GM18951 (cell line): Measurements from ENCODE around the gene CMTM1.

ENCODE experiments used
- POLR2A ChIP-seq: IDR thresholded peaks from 4 replicates; pipeline ENCODE4 v1.6.1; 2011; ENCODE audit warnings: mild to moderate bottlenecking; ENCODE audit not compliant: insufficient read length, insufficient read depth; ENCODE audit errors: extremely low read depth
- in situ Hi-C: fragments of 300-500 bp; cut with MboI; formaldehyde crosslinking; loops from one replicate; pipeline ENCODE4 v1.12.0; 2022; ENCODE audit warnings: low sequenced_read_pairs, mixed read lengths, inconsistent platforms; ENCODE audit not compliant: unreplicated experiment

Gene CMTM1

DNA sequence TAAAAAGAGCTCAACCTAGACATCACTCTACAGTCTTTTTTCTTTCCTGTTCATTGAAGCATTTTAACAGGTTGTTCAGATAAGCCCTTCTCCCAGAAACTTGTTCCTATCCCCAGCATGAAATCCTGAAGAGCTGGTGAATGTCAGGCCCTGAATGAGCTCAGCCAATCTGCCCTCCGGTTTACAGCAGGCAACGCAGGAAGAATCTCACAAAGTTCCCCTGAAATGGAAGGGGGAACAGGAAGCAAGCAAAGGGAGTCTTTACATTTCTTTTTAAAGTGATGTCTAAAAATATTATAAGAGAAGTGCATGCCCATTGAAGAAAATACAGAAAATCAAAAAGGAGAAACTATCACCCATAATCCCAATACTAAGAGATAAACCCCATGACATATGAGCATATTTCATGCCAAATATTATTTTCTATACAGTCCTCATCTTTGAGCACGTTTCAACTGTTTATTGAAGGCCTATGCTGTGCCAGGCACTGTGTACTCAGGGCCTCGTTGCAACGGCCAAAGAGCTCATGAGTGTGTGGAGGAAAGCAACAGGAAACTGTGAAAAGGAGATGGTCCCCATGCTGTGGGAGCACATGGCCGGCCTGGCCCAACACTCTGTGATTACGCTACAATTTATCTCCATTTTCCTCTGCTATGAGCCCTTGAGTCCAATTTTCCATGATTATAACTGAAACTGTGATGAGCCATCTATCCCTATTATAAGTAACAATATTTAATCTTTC lies 22.1 kb upstream of the CMTM1 start:
- in situ Hi-C loops = no loop called here
- TF ChIP-seq POLR2A = no peak

DNA sequence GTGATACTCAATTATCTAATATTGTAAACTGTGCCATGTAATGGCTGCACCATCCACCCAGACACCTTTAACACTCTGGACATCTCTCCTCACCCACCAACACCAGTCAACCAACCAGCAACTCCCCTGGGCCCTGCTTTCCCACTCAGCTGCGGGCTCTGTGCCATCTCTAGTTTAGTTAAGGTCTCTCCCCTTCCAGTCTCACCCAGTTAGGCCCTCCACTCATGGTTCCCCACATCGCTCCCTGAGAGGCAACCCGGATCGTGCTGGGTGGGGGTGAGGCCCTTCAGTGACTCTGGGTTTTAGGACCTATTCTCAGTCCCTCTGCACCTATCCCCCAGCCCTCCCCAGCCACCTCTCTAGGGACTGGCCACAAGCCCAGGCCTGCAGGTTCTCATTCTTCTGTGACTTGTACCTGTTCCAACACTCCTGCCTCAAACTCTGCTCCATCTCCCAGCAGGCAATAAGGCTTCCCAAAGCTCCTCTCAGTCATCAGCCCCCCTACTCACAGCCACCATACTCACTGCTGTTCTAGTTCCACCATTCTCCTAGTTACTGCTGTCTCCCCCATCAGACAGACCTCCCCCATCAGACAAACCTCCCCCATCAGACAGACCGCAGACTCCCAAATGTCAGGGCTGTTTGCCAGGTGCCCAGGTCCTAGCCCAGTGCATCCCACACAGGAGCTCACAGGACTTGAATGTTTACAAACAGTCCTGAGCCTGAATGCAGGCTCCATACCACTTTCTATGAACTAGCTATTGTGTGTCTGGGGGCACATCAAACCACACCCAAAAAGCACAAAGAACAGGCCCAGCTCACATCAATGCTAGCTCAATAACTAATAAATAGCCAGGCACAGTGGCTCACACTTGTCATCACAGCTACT lies 18.9 kb upstream of the CMTM1 start:
- in situ Hi-C loops = no loop called here
- no peak for TF ChIP-seq POLR2A

DNA sequence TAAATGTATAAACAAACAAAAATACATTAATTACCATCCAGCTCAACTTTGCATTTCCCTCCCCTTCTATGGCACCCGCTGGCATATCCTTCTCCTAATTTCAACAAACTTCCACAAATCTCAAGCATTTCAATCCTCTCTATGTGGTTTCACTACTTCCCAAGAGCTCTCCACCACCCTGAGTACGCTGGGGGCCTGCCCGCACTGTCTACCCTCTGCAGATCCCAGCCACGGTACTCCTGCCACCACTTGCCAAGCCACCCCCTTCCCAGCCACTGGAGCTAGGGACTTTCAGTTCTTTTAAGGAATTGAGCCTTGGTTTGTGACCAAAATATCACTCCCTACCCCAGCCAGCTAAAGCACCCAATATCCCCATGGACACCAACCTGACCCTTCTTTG lies 18.2 kb upstream of the CMTM1 start:
- TF ChIP-seq POLR2A = no peak
- in situ Hi-C loops = no loop called here

DNA sequence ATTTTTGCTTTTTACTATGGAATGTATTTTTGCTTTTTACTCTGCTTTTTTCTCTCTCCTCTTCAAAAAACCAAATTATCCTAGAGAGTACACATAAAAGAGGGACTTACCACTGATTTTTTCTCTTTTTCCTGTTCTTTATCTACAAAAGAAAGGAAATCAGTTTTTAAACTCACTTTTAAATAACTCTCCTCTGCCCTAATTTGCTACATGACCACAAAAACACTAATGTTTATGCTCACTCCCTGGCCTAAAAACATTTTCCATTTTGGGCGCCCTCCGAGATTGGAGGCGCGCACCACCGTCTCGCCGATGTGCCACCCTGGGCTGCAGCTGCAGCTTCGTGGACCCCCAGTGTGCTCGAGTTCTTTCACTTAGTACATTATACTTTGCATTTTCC lies 17.4 kb upstream of the CMTM1 start:
- TF ChIP-seq POLR2A = no peak
- in situ Hi-C loops = no loop called here

DNA sequence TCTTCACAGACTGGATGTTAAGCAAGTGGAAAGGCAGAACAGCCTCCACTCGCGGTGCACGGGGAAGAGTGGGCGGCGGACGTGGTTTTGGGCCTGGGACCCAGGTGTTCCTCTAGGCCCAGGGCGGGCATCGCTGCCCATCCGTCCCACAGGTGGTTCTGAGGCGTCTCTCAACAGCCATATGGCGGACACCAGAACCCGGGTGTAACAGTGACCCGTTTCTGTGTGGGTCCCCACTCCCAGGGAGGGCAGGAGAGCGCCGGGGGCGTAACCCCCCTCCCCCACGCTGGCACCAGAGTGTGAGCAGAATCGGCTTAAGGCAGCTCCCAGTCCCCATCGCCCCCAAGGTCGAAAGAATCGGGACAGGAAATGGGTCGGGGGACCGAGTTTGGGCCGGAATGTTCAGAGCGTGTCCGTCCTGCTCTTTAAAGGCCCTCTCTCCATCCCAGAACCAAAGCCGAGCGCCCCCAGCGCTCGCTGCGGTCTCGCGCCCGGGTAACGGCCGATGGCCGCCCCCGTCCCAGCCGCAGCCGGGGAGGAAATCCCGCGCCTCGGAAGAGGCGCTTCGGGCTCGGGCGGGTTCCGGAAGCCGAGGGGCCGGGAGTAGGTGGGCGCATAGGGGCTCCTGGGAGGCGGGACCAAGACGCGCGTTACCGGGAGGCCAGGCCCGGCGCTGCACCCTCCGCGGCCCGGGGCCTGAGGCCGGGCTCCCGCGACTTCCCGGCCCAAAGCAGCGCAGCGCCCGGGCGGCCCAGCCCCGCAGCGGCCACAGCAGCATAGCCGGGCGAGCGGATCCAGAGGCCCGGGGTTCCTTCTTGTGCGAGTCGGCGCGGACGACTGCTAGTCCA lies 16.7 kb upstream of the CMTM1 start, which contains the start of gene TK2:
TK2 (minus strand) TSS at position 839 of the 848 bp plus-strand sequence; CDS start at position 778, 61 bp downstream.
- in situ Hi-C loops = no loop called here
- peak; percentile 57 for TF ChIP-seq POLR2A

DNA sequence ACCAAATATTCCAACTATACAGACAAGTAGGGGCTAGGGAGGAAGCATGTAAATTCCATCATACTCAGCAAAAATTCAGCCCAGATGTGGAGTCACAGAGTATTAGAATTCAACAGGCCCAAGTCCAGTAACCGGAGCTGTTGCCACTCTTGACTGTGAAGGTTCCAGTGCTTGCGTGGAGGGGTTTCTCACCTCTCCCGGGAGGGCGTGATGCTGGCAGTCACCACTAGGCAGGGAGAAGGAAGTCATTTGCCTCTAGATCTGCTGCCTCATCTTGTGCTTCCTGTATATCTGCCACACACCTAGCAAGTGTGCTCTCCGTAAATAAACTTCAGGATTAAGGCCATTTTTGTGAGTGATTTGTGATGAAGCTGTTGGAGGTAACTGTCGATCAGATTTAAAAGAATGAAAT lies 14.9 kb upstream of the CMTM1 start:
- in situ Hi-C loops = no loop called here
- peak; percentile 23 for TF ChIP-seq POLR2A

DNA sequence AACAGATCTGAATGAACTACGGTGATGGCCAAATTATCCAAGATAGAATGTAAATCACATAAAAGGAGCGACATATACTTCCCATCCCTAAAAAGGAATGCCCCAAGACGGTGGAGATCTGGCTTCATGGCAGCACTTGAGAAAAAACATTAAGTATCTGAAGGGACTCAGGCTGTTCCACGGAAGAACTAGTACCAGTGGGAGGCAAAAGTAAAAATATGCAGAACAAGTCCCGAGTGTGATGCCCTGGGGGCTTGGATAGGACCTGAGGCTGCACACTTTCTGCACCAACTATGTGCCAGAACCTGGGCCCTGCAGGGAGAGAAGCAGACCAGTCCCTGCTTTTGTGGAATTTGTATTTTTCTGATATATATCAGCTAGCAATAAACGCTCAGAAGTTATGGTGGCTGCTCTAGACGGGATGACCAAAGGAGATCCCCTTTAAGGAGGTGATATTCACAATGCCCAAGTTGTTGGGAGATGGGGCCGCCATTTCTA lies 14.4 kb upstream of the CMTM1 start:
- no peak for TF ChIP-seq POLR2A
- in situ Hi-C loops = no loop called here

DNA sequence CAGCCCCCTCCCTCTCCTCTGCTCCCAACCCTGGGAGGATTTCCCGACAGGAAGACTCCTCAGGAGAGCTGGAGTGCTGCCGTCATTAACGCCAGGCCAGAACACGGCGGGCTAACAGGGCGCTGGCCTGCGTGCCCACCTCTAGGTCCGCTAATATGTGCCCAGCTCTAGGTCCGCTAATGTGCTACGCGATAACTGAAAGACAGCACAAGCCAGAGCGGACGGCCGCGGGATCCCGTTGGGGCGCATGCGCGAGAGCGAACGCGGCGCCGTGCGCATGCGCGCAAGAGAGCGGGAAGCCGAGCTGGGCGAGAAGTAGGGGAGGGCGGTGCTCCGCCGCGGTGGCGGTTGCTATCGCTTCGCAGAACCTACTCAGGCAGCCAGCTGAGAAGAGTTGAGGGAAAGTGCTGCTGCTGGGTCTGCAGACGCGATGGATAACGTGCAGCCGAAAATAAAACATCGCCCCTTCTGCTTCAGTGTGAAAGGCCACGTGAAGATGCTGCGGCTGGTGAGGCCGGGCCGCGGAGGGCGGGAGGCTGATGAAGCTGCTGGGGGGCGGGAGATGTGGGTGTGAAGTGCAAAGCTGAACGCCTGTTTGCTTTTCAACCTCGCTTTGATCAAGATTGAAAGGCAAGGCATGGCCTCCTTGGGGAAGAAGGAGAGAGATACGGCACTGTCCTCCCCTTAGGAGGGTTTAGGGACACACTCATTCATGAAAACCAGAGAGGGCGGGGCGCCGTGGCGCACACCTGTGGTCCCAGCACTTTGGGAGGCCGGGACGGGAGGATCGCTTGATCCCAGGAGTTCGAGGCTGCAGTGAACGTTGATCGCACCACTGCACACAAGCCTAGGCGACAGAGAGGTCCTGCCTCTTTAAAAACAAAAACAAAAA lies 13.7 kb upstream of the CMTM1 start, which contains the start of gene CKLF:
CKLF (plus strand) TSS at position 291 of the 892 bp plus-strand sequence; CDS start at position 431, 140 bp downstream.
- peak; percentile 87 for TF ChIP-seq POLR2A
- in situ Hi-C loops = no loop called here

DNA sequence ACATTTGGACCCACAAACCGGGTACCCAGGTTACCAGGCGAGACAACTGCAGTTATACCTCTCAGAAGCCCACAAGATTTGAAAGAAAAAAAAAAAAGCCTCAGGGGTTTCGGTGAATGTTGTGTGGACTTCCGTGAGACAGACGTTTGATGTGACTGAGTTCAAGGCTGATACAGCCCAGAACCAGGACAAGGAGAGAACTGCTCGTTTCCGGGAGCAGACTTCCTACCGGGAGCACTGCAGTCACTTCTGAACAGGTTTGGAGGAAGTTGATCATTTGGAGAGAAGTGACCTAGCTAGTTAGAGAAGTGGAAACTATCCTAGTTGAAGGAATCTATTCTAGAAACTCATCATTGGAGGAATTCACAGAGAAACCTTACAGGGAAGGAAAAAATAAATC lies 13.0 kb upstream of the CMTM1 start:
- in situ Hi-C loops = no loop called here
- TF ChIP-seq POLR2A = no peak

DNA sequence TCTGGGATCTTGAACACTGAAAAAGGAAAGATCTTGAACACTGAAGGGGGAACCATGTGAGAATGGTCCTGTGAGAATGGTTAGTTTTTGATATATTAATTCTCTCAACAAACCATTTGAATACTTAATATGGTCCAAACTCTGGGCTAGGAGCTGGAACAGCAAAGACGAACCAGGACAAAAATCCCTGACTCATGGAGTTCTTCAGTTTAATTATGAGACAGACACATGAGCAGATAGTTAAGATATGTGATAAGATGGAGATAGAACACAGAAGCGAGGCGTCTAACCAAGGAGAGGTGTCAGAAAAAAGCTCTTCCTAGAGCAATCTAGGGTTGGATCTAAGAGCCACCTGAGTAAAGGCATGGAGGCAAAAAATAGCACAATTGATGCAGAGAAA lies 12.2 kb upstream of the CMTM1 start:
- in situ Hi-C loops = no loop called here
- TF ChIP-seq POLR2A = no peak

DNA sequence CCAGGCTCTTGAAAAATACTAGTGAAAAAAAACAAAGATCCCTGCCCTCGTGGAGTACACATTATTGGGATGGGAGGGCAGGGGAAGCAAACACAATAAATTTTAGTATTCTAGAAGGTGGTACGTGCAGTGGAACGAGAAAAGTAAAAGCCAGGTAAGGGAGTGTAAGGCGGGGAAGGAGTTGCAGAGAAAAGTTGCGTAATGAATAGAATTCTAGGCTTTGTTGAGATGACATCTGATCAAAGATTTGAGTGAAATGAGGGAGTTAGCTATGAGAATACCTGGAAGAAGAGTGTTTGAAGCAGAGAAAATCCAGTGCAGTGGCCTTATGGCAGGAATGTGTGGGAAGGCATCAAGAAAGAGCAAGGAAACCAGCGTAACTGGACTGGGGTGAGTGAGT lies 11.7 kb upstream of the CMTM1 start:
- TF ChIP-seq POLR2A = no peak
- in situ Hi-C loops = no loop called here

DNA sequence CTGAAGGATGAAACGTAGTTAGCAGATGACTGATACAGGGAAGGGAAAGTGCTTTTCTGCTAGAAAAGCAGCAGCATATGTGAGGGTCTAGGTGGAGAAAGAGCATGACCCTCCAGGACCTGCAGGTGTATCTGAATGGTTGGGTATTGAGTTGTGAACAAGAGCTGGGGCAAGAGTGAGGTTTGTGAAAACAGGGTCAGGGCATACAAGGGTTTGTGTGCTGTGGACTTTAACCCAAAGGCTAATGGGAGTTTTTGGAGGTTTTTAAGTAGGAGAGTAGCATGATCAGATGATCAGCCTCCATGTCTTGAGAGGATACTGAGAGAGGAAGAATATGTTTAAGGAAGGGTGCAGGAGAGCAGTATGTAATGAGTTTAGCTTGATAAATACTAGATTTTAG lies 6.1 kb upstream of the CMTM1 start:
- no peak for TF ChIP-seq POLR2A
- in situ Hi-C loops = no loop called here
